Epithelial cell of prostate (primary cell): ENCODE measurements around the gene TRIM26.
"Not testable (repeated sequence)": the region's sequence is repeated elsewhere in the genome, so short reads cannot be mapped to it uniquely, and the experiment has no call there.

Experiments
- DNase-seq: peaks from one replicate; pipeline ENCODE4 v3.0.0-alpha.2; 2011; ENCODE audit warnings: low read depth, low spot score
- H3K27ac ChIP-seq: fragments of 450-650 bp; 2 replicates; pipeline ENCODE4 v1.5.1; 2017; ENCODE audit warnings: mild to moderate bottlenecking

TRIM26 gene

GRCh38 chr6:30156262-30156599 is 57.0 kb downstream of the TRIM26 start:
- H3K27ac ChIP-seq = peak overlapping the region; percentile 49
- no peak for DNase-seq

- no peak for DNase-seq
- H3K27ac ChIP-seq = peak overlapping the region; percentile 49
These were observed 57.5 kb downstream of the TRIM26 start for GRCh38 chr6:30155520-30156261.

- H3K27ac ChIP-seq = peak overlapping the region; percentile 49
- DNase-seq = peak; percentile 18
These were observed 58.3 kb downstream of the TRIM26 start for GRCh38 chr6:30154709-30155519.

GRCh38 chr6:30154061-30154460 is 59.1 kb downstream of the TRIM26 start:
- no peak overlapping the region for H3K27ac ChIP-seq
- no peak for DNase-seq

- no peak overlapping the region for H3K27ac ChIP-seq
- no peak for DNase-seq
These were observed 60.1 kb downstream of the TRIM26 start for GRCh38 chr6:30152910-30153610.

- no peak overlapping the region for H3K27ac ChIP-seq
- DNase-seq = no peak
These were observed 61.1 kb downstream of the TRIM26 start for GRCh38 chr6:30152016-30152673.

- no peak for DNase-seq
- no peak overlapping the region for H3K27ac ChIP-seq
These were observed 61.6 kb downstream of the TRIM26 start for GRCh38 chr6:30151580-30151979.

GRCh38 chr6:30150671-30151395 is 62.4 kb downstream of the TRIM26 start:
- no peak overlapping the region for H3K27ac ChIP-seq
- no peak for DNase-seq

GRCh38 chr6:30149858-30150550 is 63.2 kb downstream of the TRIM26 start:
- DNase-seq = no peak
- no peak overlapping the region for H3K27ac ChIP-seq

GRCh38 chr6:30149234-30149633 is 64.0 kb downstream of the TRIM26 start:
- no peak for DNase-seq
- H3K27ac ChIP-seq = no peak overlapping the region

- no peak for DNase-seq
- no peak overlapping the region for H3K27ac ChIP-seq
These were observed 66.1 kb downstream of the TRIM26 start for GRCh38 chr6:30147096-30147495.

- DNase-seq = no peak
- no peak overlapping the region for H3K27ac ChIP-seq
These were observed 67.4 kb downstream of the TRIM26 start for GRCh38 chr6:30145818-30146217.

GRCh38 chr6:30144811-30145210 is 68.4 kb downstream of the TRIM26 start:
- no peak for DNase-seq
- H3K27ac ChIP-seq = no peak overlapping the region

GRCh38 chr6:30143780-30144179 is 69.4 kb downstream of the TRIM26 start:
- no peak for DNase-seq
- no peak overlapping the region for H3K27ac ChIP-seq

- H3K27ac ChIP-seq = no peak overlapping the region
- DNase-seq = no peak
These were observed 70.5 kb downstream of the TRIM26 start for GRCh38 chr6:30142665-30143064.

- not testable (repeated sequence) for DNase-seq, H3K27ac ChIP-seq
These were observed 73.0 kb downstream of the TRIM26 start for GRCh38 chr6:30140240-30140639.

GRCh38 chr6:30136570-30137286 is 76.5 kb downstream of the TRIM26 start:
- no peak for DNase-seq
- no peak overlapping the region for H3K27ac ChIP-seq

- H3K27ac ChIP-seq = no peak within 1 kb of the TSS
- DNase-seq = no peak
These were observed 77.4 kb downstream of the TRIM26 start, which contains the start of gene TRIM40 for GRCh38 chr6:30135757-30136156. TSS of gene TRIM40 (plus strand) at chr6:30136140. CDS start at chr6:30137037, 897 bp downstream.

- no peak for DNase-seq
These were observed 78.1 kb downstream of the TRIM26 start for GRCh38 chr6:30135147-30135546.

More at GRCh38 chr6:30135147-30135546, 78.1 kb downstream of the TRIM26 start:
- H3K27ac ChIP-seq = no peak overlapping the region
